SK-N-SH treated with all-trans-retinoic acid at 6 μM for 48 hours (cell line): Measurements from ENCODE around the gene THSD4.

Experiments
- ATAC-seq: fragments of 200-7000 bp; cut with Tn5 transposase; 3 replicates; pipeline ENCODE4 v1.9.1; 2020; ENCODE audit warnings: mild to moderate bottlenecking, moderate library complexity
- ARNTL ChIP-seq: fragments of 450-650 bp; formaldehyde crosslinking; IDR thresholded peaks from 2 replicates; pipeline ENCODE4 v1.5.0; 2020; ENCODE audit warnings: low read depth, mild to moderate bottlenecking, moderate library complexity, borderline replicate concordance
- BACH2 ChIP-seq: fragments of 250-450 bp; sonication (Bioruptor Pico); IDR thresholded peaks from 2 replicates; pipeline ENCODE4 v1.9.0; 2021; ENCODE audit warnings: mild to moderate bottlenecking, borderline replicate concordance
- CSDC2 ChIP-seq: fragments of 250-450 bp; sonication (Bioruptor Pico); IDR thresholded peaks from 2 replicates; pipeline ENCODE4 v1.5.0; 2020; ENCODE audit warnings: mild to moderate bottlenecking, moderate library complexity
- ESRRG ChIP-seq: fragments of 250-450 bp; sonication (Bioruptor Pico); IDR thresholded peaks from 2 replicates; pipeline ENCODE4 v1.6.1; 2021; ENCODE audit warnings: mild to moderate bottlenecking
- GLIS3 ChIP-seq: fragments of 250-450 bp; sonication (Bioruptor Pico); IDR thresholded peaks from 2 replicates; pipeline ENCODE4 v1.5.0; 2020; ENCODE audit warnings: mild to moderate bottlenecking, moderate library complexity
- ISL1 ChIP-seq: fragments of 250-450 bp; sonication (Bioruptor Pico); IDR thresholded peaks from 2 replicates; pipeline ENCODE4 v2.1.2; 2022; ENCODE audit warnings: mild to moderate bottlenecking, moderate library complexity
- OSR1 ChIP-seq: fragments of 250-450 bp; sonication (Bioruptor Pico); IDR thresholded peaks from 2 replicates; pipeline ENCODE4 v1.8.0; 2022; ENCODE audit warnings: moderate library complexity, mild to moderate bottlenecking, inconsistent platforms
- PATZ1 ChIP-seq: fragments of 250-450 bp; sonication (Bioruptor Pico); IDR thresholded peaks from 2 replicates; pipeline ENCODE4 v1.8.0; 2020; ENCODE audit warnings: mild to moderate bottlenecking, moderate library complexity, borderline replicate concordance
- POU6F1 ChIP-seq: fragments of 250-450 bp; sonication (Bioruptor Pico); IDR thresholded peaks from 2 replicates; pipeline ENCODE4 v1.8.0; 2021; ENCODE audit warnings: low read depth, mild to moderate bottlenecking, moderate library complexity, borderline replicate concordance
- PPARA ChIP-seq: fragments of 250-450 bp; sonication (Bioruptor Pico); IDR thresholded peaks from 2 replicates; pipeline ENCODE4 v1.5.0; 2020; ENCODE audit warnings: mild to moderate bottlenecking, borderline replicate concordance
- RARB ChIP-seq: fragments of 250-450 bp; sonication (Bioruptor Pico); IDR thresholded peaks from 2 replicates; pipeline ENCODE4 v1.8.0; 2021; ENCODE audit warnings: mild to moderate bottlenecking, moderate library complexity
- SNAI2 ChIP-seq: fragments of 250-450 bp; sonication (Bioruptor Pico); IDR thresholded peaks from 2 replicates; pipeline ENCODE4 v1.5.0; 2020; ENCODE audit warnings: mild to moderate bottlenecking, moderate library complexity
- TCF4 ChIP-seq: fragments of 250-450 bp; sonication (Bioruptor Pico); IDR thresholded peaks from 2 replicates; pipeline ENCODE4 v1.8.0; 2021; ENCODE audit warnings: mild to moderate bottlenecking, moderate library complexity, borderline replicate concordance
- TOX ChIP-seq: fragments of 250-450 bp; sonication (Bioruptor Pico); IDR thresholded peaks from 2 replicates; pipeline ENCODE4 v1.8.0; 2021; ENCODE audit warnings: mild to moderate bottlenecking, moderate library complexity, borderline replicate concordance
- ZC3H10 ChIP-seq: fragments of 250-450 bp; sonication (Bioruptor Pico); IDR thresholded peaks from 2 replicates; pipeline ENCODE4 v1.5.1; 2021; ENCODE audit warnings: mild to moderate bottlenecking, moderate library complexity
- ZFP3 ChIP-seq: fragments of 250-450 bp; sonication (Bioruptor Pico); IDR thresholded peaks from 2 replicates; pipeline ENCODE4 v1.5.0; 2020; ENCODE audit warnings: mild to moderate bottlenecking, moderate library complexity
- ZFP30 ChIP-seq: fragments of 450-650 bp; formaldehyde crosslinking; IDR thresholded peaks from 2 replicates; pipeline ENCODE4 v1.5.0; 2022; ENCODE audit warnings: mild to moderate bottlenecking, moderate library complexity
- ZNF8 ChIP-seq: fragments of 450-650 bp; formaldehyde crosslinking; IDR thresholded peaks from 2 replicates; pipeline ENCODE4 v1.5.0; 2020; ENCODE audit warnings: mild to moderate bottlenecking, moderate library complexity
- TF ChIP-seq, protein P1 (sequence below): fragments of 250-450 bp; sonication (Bioruptor Pico); IDR thresholded peaks from 2 replicates; pipeline ENCODE4 v1.5.0; 2020; ENCODE audit warnings: mild to moderate bottlenecking, moderate library complexity
- TF ChIP-seq, protein P2 (sequence below): fragments of 250-450 bp; sonication (Bioruptor Pico); IDR thresholded peaks from 2 replicates; pipeline ENCODE4 v1.5.1; 2020; ENCODE audit warnings: low read depth, mild to moderate bottlenecking, moderate library complexity

Gene THSD4

GRCh38 chr15:71627188-71627587 is 511.9 kb downstream of the THSD4 start (continued):
- TF ChIP-seq, protein P1, sequence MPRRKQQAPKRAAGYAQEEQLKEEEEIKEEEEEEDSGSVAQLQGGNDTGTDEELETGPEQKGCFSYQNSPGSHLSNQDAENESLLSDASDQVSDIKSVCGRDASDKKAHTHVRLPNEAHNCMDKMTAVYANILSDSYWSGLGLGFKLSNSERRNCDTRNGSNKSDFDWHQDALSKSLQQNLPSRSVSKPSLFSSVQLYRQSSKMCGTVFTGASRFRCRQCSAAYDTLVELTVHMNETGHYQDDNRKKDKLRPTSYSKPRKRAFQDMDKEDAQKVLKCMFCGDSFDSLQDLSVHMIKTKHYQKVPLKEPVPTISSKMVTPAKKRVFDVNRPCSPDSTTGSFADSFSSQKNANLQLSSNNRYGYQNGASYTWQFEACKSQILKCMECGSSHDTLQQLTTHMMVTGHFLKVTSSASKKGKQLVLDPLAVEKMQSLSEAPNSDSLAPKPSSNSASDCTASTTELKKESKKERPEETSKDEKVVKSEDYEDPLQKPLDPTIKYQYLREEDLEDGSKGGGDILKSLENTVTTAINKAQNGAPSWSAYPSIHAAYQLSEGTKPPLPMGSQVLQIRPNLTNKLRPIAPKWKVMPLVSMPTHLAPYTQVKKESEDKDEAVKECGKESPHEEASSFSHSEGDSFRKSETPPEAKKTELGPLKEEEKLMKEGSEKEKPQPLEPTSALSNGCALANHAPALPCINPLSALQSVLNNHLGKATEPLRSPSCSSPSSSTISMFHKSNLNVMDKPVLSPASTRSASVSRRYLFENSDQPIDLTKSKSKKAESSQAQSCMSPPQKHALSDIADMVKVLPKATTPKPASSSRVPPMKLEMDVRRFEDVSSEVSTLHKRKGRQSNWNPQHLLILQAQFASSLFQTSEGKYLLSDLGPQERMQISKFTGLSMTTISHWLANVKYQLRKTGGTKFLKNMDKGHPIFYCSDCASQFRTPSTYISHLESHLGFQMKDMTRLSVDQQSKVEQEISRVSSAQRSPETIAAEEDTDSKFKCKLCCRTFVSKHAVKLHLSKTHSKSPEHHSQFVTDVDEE (CRISPR knock-in tag): no peak
- no peak for TF ChIP-seq ISL1 (CRISPR knock-in tag)

DNA sequence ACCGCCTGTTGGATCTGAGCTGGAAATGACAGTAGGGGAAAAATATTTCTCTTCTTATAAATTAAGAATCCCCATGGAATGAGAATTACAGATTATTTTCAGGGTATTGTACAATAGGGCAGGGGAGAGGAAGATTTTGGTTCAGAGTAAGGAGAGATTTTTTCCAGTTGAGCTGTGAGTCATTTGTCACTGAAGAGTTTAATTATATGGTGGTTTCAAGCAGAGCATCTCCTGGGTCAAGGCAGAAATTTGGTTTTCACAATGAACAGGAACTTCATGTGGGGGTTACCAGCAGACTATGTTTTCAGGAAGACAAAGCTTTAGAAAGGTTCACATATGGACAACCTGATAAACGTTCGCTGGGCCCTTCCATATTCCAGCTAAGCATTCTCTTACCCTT is 512.3 kb downstream of the THSD4 start:
- ATAC-seq: no peak
- no peak for TF ChIP-seq POU6F1 (CRISPR knock-in tag)
- no peak for TF ChIP-seq ZFP30
- TF ChIP-seq ISL1 (CRISPR knock-in tag): no peak
- no peak for TF ChIP-seq ZC3H10
- no peak for TF ChIP-seq RARB (CRISPR knock-in tag)
- no peak for TF ChIP-seq CSDC2 (CRISPR knock-in tag)
- TF ChIP-seq SNAI2 (CRISPR knock-in tag): no peak
- TF ChIP-seq, protein P1 (CRISPR knock-in tag): no peak
- no peak for TF ChIP-seq OSR1 (CRISPR knock-in tag)
- TF ChIP-seq TCF4 (CRISPR knock-in tag): no peak
- no peak for TF ChIP-seq ESRRG (CRISPR knock-in tag)
- no peak for TF ChIP-seq BACH2 (CRISPR knock-in tag)
- no peak for TF ChIP-seq PPARA
- TF ChIP-seq ARNTL: no peak
- TF ChIP-seq, protein P2, sequence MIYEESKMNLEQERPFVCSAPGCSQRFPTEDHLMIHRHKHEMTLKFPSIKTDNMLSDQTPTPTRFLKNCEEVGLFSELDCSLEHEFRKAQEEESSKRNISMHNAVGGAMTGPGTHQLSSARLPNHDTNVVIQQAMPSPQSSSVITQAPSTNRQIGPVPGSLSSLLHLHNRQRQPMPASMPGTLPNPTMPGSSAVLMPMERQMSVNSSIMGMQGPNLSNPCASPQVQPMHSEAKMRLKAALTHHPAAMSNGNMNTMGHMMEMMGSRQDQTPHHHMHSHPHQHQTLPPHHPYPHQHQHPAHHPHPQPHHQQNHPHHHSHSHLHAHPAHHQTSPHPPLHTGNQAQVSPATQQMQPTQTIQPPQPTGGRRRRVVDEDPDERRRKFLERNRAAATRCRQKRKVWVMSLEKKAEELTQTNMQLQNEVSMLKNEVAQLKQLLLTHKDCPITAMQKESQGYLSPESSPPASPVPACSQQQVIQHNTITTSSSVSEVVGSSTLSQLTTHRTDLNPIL (CRISPR knock-in tag): no peak
- no peak for TF ChIP-seq PATZ1 (CRISPR knock-in tag)

GRCh38 chr15:71628988-71629770 is 513.9 kb downstream of the THSD4 start:
- no peak for ATAC-seq
- no peak for TF ChIP-seq BACH2 (CRISPR knock-in tag)
- TF ChIP-seq ZFP30: no peak
- TF ChIP-seq TOX: no peak
- TF ChIP-seq, protein P2 (CRISPR knock-in tag): no peak
- TF ChIP-seq PATZ1 (CRISPR knock-in tag): no peak
- TF ChIP-seq GLIS3 (CRISPR knock-in tag): no peak
- no peak for TF ChIP-seq ISL1 (CRISPR knock-in tag)
- TF ChIP-seq ZC3H10: no peak
- TF ChIP-seq POU6F1 (CRISPR knock-in tag): no peak
- no peak for TF ChIP-seq CSDC2 (CRISPR knock-in tag)
- TF ChIP-seq TCF4 (CRISPR knock-in tag): no peak
- no peak for TF ChIP-seq ZFP3
- no peak for TF ChIP-seq RARB (CRISPR knock-in tag)
- TF ChIP-seq ZNF8 (CRISPR knock-in tag): no peak
- no peak for TF ChIP-seq PPARA
